Fibroblast of mammary gland (primary cell): Measurements from ENCODE around the gene CEBPE.

Experiments used
- DNase-seq: peaks from one replicate; pipeline ENCODE4 v3.0.0-alpha.2; 2010; ENCODE audit warnings: low read depth
- H3K4me3 ChIP-seq: 2 replicates; pipeline ENCODE4 v1.5.1; 2011; ENCODE audit warnings: low read depth, mild to moderate bottlenecking, low read length, moderate library complexity; ENCODE audit not compliant: control insufficient read depth
- TF ChIP-seq, protein P1 (sequence below): conservative IDR thresholded peaks from 2 replicates; pipeline ENCODE4 v1.5.1; 2011; ENCODE audit warnings: low read depth, low read length, inconsistent platforms; ENCODE audit not compliant: control insufficient read depth, insufficient read depth

The CEBPE gene

DNA sequence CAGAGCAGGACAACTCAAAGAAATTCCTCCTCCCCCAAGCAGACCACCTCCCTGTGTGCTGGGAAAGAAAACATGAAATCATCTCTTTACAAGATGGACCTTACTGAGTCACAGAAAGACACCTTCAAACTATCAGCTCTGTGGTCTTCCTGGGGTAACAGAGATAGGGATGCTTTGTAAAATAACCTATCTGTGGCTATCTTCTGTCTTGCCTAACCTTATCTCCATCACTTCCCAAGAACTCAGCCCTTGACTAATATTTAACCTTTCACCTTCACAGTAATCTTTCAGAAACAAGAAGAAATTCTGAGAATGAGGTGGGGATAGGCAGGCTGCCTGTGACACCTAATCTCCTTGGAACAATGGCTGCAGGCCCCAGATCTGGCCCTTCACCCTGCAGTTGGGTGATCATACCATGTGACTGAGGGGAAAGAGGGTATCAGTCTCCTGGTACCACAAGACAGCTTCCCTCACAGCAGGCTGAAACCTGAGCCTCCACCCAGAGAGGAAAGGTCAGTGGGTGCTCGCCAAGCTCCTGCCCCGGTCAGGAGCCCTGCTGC is 27.4 kb upstream of the CEBPE start:
- H3K4me3 ChIP-seq, result no peak overlapping the region
- no peak for DNase-seq
- TF ChIP-seq, protein P1, sequence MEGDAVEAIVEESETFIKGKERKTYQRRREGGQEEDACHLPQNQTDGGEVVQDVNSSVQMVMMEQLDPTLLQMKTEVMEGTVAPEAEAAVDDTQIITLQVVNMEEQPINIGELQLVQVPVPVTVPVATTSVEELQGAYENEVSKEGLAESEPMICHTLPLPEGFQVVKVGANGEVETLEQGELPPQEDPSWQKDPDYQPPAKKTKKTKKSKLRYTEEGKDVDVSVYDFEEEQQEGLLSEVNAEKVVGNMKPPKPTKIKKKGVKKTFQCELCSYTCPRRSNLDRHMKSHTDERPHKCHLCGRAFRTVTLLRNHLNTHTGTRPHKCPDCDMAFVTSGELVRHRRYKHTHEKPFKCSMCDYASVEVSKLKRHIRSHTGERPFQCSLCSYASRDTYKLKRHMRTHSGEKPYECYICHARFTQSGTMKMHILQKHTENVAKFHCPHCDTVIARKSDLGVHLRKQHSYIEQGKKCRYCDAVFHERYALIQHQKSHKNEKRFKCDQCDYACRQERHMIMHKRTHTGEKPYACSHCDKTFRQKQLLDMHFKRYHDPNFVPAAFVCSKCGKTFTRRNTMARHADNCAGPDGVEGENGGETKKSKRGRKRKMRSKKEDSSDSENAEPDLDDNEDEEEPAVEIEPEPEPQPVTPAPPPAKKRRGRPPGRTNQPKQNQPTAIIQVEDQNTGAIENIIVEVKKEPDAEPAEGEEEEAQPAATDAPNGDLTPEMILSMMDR, result no peak

DNA sequence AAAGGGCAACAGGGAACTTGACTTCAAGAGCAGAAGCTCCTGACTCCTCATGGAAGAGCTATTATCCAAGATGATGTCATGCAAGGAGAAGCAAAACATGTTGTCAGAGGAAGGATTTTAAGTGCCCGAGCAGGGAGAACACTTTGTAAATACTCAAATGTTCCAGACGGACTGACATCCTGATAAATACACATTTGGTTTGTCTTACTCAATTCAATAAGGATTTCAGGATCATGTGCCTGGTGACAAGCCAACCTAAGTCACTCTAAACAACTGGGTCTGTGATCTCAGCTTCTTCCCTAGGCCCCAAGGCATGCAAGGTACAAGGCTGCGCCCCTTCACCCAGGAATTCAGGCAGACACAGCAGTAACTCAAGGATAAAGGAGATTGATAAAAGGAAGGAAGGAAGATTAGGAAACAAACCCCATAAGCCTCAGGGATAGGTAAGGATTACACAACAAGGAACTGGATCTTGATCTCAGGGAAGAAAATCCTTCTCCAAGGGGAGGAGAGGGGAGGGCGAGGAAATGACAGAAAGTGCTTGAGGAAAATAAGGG is 26.8 kb upstream of the CEBPE start:
- H3K4me3 ChIP-seq, result no peak overlapping the region
- TF ChIP-seq, protein P1, result no peak
- DNase-seq, result peak; percentile 69

DNA sequence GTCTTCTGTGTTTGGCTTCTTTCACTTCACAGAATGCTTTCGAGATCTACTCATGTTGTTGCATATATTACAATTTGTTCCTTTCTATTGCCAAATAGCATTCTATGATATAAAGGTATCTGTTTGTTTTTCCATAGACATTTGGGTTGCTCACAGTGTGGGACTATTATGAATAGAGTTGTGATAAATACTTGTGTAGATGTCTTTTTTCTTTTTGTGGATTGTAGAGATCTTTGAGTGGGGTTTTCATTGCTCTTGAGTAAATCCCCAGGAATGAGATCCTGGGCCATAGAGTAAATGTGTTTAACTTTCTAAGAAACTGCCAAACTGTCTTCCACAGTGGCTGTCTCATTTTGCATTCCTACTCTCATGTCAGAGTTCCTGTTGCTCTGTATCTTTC is 24.9 kb upstream of the CEBPE start:
- no peak for DNase-seq
- H3K4me3 ChIP-seq, result no peak overlapping the region
- TF ChIP-seq, protein P1, result no peak

DNA sequence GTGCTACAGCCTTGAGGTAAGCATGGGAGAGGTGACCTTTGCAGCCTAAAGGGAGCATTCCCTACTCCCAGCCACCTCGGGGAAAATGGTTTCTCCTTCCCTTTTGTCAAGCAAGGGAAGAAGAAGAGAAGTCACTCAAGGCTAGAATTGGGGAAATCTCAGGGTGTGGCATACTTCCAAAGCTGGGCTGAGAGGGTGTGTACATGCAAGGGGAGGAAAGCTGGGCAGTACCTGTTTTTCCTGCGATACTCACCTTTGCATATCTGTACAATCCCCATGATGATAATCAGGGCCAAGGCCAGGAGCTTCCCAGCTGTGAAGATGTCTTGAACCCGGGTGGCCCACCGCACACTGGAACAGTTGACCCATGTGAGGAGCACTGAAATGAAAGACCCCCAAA is 23.8 kb upstream of the CEBPE start:
- no peak for DNase-seq
- H3K4me3 ChIP-seq, result no peak overlapping the region
- TF ChIP-seq, protein P1, result no peak

DNA sequence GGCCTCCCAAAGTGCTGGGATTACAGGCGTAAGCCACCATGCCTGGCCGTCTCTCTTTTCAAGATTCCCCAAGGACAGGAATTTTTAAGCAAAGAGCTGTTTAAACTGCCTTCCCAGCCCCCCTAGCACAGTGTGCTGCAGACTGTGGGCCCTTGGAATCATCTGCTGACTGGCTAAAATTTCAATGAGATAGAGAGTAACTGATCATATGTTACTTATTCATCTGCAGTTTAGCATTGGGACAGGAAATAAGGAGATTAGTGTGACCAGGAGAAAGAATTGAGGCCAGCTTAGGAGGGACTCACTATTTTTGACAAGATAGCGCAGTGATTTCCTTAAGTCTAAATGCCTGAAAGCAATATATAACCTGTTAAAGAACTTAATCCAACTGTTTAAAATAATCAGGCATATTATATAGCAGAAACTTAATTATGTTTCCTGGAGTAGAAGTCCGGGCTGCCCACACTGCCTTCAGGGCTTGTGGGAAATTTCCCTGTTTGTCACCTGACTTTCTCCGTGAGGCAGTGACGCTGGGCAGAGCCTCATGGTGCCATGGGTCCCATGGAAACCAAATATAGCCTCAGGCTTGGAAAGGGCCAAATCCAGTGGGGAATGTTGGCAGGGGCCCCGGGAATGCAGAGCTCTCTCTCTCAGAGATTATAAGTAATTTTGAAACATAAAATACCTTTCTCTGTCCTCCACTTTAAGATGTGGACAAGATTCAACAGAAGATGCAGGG is 22.8 kb upstream of the CEBPE start:
- TF ChIP-seq, protein P1, result no peak

DNA sequence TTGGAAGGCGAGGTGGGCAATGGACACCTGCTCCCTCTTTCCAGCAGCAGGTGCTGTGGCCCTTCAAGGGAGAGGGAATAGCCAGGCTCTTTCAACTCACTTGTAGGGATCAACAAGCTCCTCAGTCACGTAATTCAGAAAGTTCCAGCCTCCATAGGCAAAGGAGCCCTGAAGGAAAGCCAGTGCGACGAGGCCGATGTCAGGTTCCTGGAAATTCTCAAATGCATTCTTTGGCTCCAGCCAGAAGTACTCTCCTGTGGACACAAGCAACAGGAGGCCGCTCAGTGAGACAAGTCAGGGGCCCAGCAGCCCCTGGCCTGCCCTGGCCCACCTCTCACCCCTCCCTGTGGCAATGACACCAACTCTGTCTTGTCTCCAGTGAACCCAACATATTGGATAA is 21.3 kb upstream of the CEBPE start:
- no peak for DNase-seq
- H3K4me3 ChIP-seq, result no peak overlapping the region
- TF ChIP-seq, protein P1, result no peak

More for the DNA sequence above, 22.8 kb upstream of the CEBPE start:
- no peak overlapping the region for H3K4me3 ChIP-seq
- peak; percentile 27 for DNase-seq
